NCI-H146 treated with DMSO at 0.1 percent for 48 hours (cell line): ENCODE data around the gene ZBTB22.
A peak's percentile ranks its signal among the peaks of the same experiment; 100 is the strongest.

Source experiments
- DNase-seq: peaks from one replicate; lab custom pipeline; 2025; ENCODE audit not compliant: unreplicated experiment; lab: John Stamatoyannopoulos, UW

Gene ZBTB22

GRCh38 chr6:33329058-33329457 lies 11.5 kb upstream of the ZBTB22 start:
- DNase-seq, result no peak

- DNase-seq, result peak; percentile 43
Observed at GRCh38 chr6:33324125-33324524, 6.6 kb upstream of the ZBTB22 start.

- peak; percentile 84 for DNase-seq
Observed at GRCh38 chr6:33323623-33323948, 6.0 kb upstream of the ZBTB22 start.

GRCh38 chr6:33321227-33321626 lies 3.7 kb upstream of the ZBTB22 start:
- DNase-seq, result no peak

GRCh38 chr6:33320315-33321181 lies 3.0 kb upstream of the ZBTB22 start:
- DNase-seq, result no peak

- no peak for DNase-seq
Observed at GRCh38 chr6:33319939-33320314, 2.4 kb upstream of the ZBTB22 start.

GRCh38 chr6:33318426-33319073 lies 1.0 kb upstream of the ZBTB22 start:
- no peak for DNase-seq

- no peak for DNase-seq
Observed at GRCh38 chr6:33317419-33317668, 200 bp downstream of the ZBTB22 start.

- no peak for DNase-seq
Observed at GRCh38 chr6:33316603-33317418, 733 bp downstream of the ZBTB22 start.

- no peak for DNase-seq
Observed at GRCh38 chr6:33315793-33316602, 1.5 kb downstream of the ZBTB22 start.

- DNase-seq, result no peak
Observed at GRCh38 chr6:33314943-33315792, 2.4 kb downstream of the ZBTB22 start.

- peak; percentile 48 for DNase-seq
Observed at GRCh38 chr6:33314515-33314942, 3.0 kb downstream of the ZBTB22 start.

GRCh38 chr6:33313709-33314514 lies 3.6 kb downstream of the ZBTB22 start, which contains the start of gene TAPBP:
TAPBP (minus strand) TSS chr6:33314078; CDS start chr6:33314041, 37 bp downstream.
- peak; percentile 49 for DNase-seq

GRCh38 chr6:33313105-33313708 lies 4.3 kb downstream of the ZBTB22 start:
- peak; percentile 53 for DNase-seq

- DNase-seq, result peak; percentile 88
Observed at GRCh38 chr6:33312361-33313104, 5.0 kb downstream of the ZBTB22 start.

GRCh38 chr6:33306356-33306755 lies 11.2 kb downstream of the ZBTB22 start:
- DNase-seq, result no peak

- DNase-seq, result no peak
Observed at GRCh38 chr6:33305052-33305451, 12.5 kb downstream of the ZBTB22 start.

- no peak for DNase-seq
Observed at GRCh38 chr6:33304216-33304615, 13.3 kb downstream of the ZBTB22 start.
